H9 (cell line): Measurements from ENCODE around the gene KCTD16. TPM values are rescaled to one million over a fixed set of nuclear protein-coding genes. Genes with fewer than 3 reads are reported as not detected.

Experiments used
- DNase-seq: peaks from one replicate; pipeline ENCODE4 v3.0.0-alpha.2; 2017
- H2AFZ ChIP-seq: one replicate; pipeline ENCODE4 v1.6.1; 2013; ENCODE audit warnings: mild to moderate bottlenecking, low read length, control low read depth, moderate library complexity
- H2AK5ac ChIP-seq: 2 replicates; pipeline ENCODE4 v1.6.1; 2013; ENCODE audit warnings: low read length, control low read depth, mixed read lengths; ENCODE audit not compliant: insufficient read length
- H2BK120ac ChIP-seq: one replicate; pipeline ENCODE4 v1.6.1; 2013; ENCODE audit warnings: low read depth, mild to moderate bottlenecking, low read length, control low read depth, inconsistent platforms; ENCODE audit not compliant: poor library complexity, severe bottlenecking
- H2BK12ac ChIP-seq: 2 replicates; pipeline ENCODE4 v1.6.1; 2013; ENCODE audit warnings: low read length, control low read depth, mixed read lengths, low read depth; ENCODE audit not compliant: insufficient read length
- H2BK15ac ChIP-seq: 2 replicates; pipeline ENCODE4 v1.6.1; 2013; ENCODE audit warnings: low read depth, low read length, control low read depth
- H2BK20ac ChIP-seq: one replicate; pipeline ENCODE4 v1.6.1; 2013; ENCODE audit warnings: low read depth, mild to moderate bottlenecking, low read length, control low read depth, inconsistent platforms; ENCODE audit not compliant: poor library complexity, severe bottlenecking
- H2BK5ac ChIP-seq: 2 replicates; pipeline ENCODE4 v1.6.1; 2013; ENCODE audit warnings: low read length, control low read depth, mixed read lengths; ENCODE audit not compliant: insufficient read length
- H3K14ac ChIP-seq: 2 replicates; pipeline ENCODE4 v1.6.1; 2013; ENCODE audit warnings: low read length, control low read depth; ENCODE audit not compliant: insufficient read depth
- H3K18ac ChIP-seq: 2 replicates; pipeline ENCODE4 v1.6.1; 2013; ENCODE audit warnings: low read depth, mild to moderate bottlenecking, mixed read lengths, low read length, control low read depth; ENCODE audit not compliant: insufficient read length
- H3K23ac ChIP-seq: 2 replicates; pipeline ENCODE4 v1.6.1; 2013; ENCODE audit warnings: low read length, control low read depth, mixed read lengths, low read depth; ENCODE audit not compliant: insufficient read length
- H3K23me2 ChIP-seq: 2 replicates; pipeline ENCODE4 v1.6.1; 2013; ENCODE audit warnings: low read depth, mild to moderate bottlenecking, mixed read lengths, low read length, control low read depth; ENCODE audit not compliant: insufficient read length, poor library complexity, severe bottlenecking
- H3K27ac ChIP-seq: 2 replicates; pipeline ENCODE4 v1.5.1; 2013; ENCODE audit warnings: low read length, control low read depth, mixed read lengths, low read depth; ENCODE audit not compliant: insufficient read length
- H3K27me3 ChIP-seq: 2 replicates; pipeline ENCODE4 v1.6.1; 2013; ENCODE audit warnings: low read length, control low read depth, inconsistent platforms; ENCODE audit not compliant: insufficient read depth
- H3K4ac ChIP-seq: 2 replicates; pipeline ENCODE4 v1.6.1; 2013; ENCODE audit warnings: low read depth, mild to moderate bottlenecking, control low read depth, inconsistent platforms, low read length, moderate library complexity
- H3K4me1 ChIP-seq: 2 replicates; pipeline ENCODE4 v1.6.1; 2013; ENCODE audit warnings: low read length, control low read depth, inconsistent platforms; ENCODE audit not compliant: insufficient read depth
- H3K4me2 ChIP-seq: 2 replicates; pipeline ENCODE4 v1.6.1; 2013; ENCODE audit warnings: low read length, control low read depth, mixed read lengths; ENCODE audit not compliant: insufficient read length, insufficient read depth
- H3K56ac ChIP-seq: 2 replicates; pipeline ENCODE4 v1.6.1; 2013; ENCODE audit warnings: low read depth, mild to moderate bottlenecking, mixed read lengths, low read length, control low read depth; ENCODE audit not compliant: insufficient read length
- H3K79me1 ChIP-seq: 2 replicates; pipeline ENCODE4 v1.6.1; 2013; ENCODE audit warnings: low read depth, mild to moderate bottlenecking, moderate library complexity, low read length, control low read depth, inconsistent platforms; ENCODE audit not compliant: insufficient read depth, poor library complexity, severe bottlenecking
- H3K79me2 ChIP-seq: 2 replicates; pipeline ENCODE4 v1.6.1; 2013; ENCODE audit warnings: low read length, control low read depth, inconsistent platforms; ENCODE audit not compliant: insufficient read depth
- H3K9ac ChIP-seq: 2 replicates; pipeline ENCODE4 v1.6.1; 2013; ENCODE audit warnings: low read length, control low read depth, mixed read lengths; ENCODE audit not compliant: insufficient read length; ENCODE audit errors: extremely low read depth
- H3K9me3 ChIP-seq: one replicate; pipeline ENCODE4 v1.6.1; 2013; ENCODE audit warnings: low read depth, low read length, inconsistent platforms; ENCODE audit not compliant: control insufficient read depth
- H3T11ph ChIP-seq: one replicate; pipeline ENCODE4 v1.6.1; 2013; ENCODE audit warnings: mild to moderate bottlenecking, low read length, control low read depth, inconsistent platforms
- H4K20me1 ChIP-seq: one replicate; pipeline ENCODE4 v1.6.1; 2013; ENCODE audit not compliant: control insufficient read depth, insufficient read length, insufficient read depth
- H4K5ac ChIP-seq: 2 replicates; pipeline ENCODE4 v1.6.1; 2013; ENCODE audit warnings: low read depth, mild to moderate bottlenecking, mixed read lengths, low read length, control low read depth; ENCODE audit not compliant: insufficient read length
- H4K8ac ChIP-seq: replicated peaks from 2 replicates; pipeline ENCODE4 v1.6.1; 2013; ENCODE audit warnings: low read length, control low read depth, mixed read lengths, low read depth; ENCODE audit not compliant: insufficient read length
- H4K91ac ChIP-seq: 2 replicates; pipeline ENCODE4 v1.6.1; 2013; ENCODE audit warnings: low read depth, mild to moderate bottlenecking, moderate library complexity, mixed read lengths, low read length, control low read depth; ENCODE audit not compliant: insufficient read length
- H3K27ac Mint-ChIP-seq, 3 experiments: 2 replicates in 2 of 3; 3 replicates in 1 of 3; pipeline ENCODE4 v1.8.0; 2020 to 2021; ENCODE audit warnings: mixed read lengths in 3 of 3, mild to moderate bottlenecking in 1 of 3, moderate library complexity in 1 of 3
- H3K27me3 Mint-ChIP-seq: 2 replicates; pipeline ENCODE4 v1.8.0; 2021; ENCODE audit warnings: low read depth, mild to moderate bottlenecking, moderate library complexity, mixed read lengths
- H3K36me3 Mint-ChIP-seq, 3 experiments: 2 replicates in 2 of 3; 3 replicates in 1 of 3; pipeline ENCODE4 v1.8.0; 2020 to 2021; ENCODE audit warnings: low read depth in 3 of 3, mixed read lengths in 3 of 3; ENCODE audit not compliant: insufficient read depth in 1 of 3
- H3K4me1 Mint-ChIP-seq, 2 experiments: 2 replicates each; pipeline ENCODE4 v1.8.0; 2020; ENCODE audit warnings: mixed read lengths in 2 of 2
- H3K4me3 Mint-ChIP-seq, 2 experiments: 2 replicates in 1 of 2; 3 replicates in 1 of 2; pipeline ENCODE4 v1.8.0; 2020 to 2021; ENCODE audit warnings: mild to moderate bottlenecking in 2 of 2, mixed read lengths in 2 of 2, moderate library complexity in 1 of 2
- H3K9me3 Mint-ChIP-seq, 2 experiments: 2 replicates in 1 of 2; 3 replicates in 1 of 2; pipeline ENCODE4 v1.8.0; 2020; ENCODE audit warnings: mild to moderate bottlenecking in 2 of 2, mixed read lengths in 2 of 2, moderate library complexity in 1 of 2
- WGBS: extraction: QIAGEN DNeasy Blood & Tissue Kit; methylation state at CpG from one replicate; pipeline ENCODE4 v1.1.7; 2013; ENCODE audit warnings: missing lambda C conversion rate, low lambda C conversion rate, mixed read lengths; ENCODE audit not compliant: insufficient read length; ENCODE audit errors: extremely low coverage; 5-methylcytosine and 5-hydroxymethylcytosine counted together
- total RNA-seq: library from RNA; stranded (reverse); gene quantifications from 2 replicates; pipeline ENCODE4 v1.2.1, GENCODE V29; 2021
- TF ChIP-seq, protein P1 (sequence below): fragments of 200-600 bp; sonication (generic); conservative IDR thresholded peaks from 3 replicates; pipeline ENCODE4 v1.8.0; 2021; ENCODE audit warnings: antibody characterized with exemption, mild to moderate bottlenecking

Gene KCTD16
- total RNA-seq, 1 experiment from 2014 or later: 0.09 TPM

DNA sequence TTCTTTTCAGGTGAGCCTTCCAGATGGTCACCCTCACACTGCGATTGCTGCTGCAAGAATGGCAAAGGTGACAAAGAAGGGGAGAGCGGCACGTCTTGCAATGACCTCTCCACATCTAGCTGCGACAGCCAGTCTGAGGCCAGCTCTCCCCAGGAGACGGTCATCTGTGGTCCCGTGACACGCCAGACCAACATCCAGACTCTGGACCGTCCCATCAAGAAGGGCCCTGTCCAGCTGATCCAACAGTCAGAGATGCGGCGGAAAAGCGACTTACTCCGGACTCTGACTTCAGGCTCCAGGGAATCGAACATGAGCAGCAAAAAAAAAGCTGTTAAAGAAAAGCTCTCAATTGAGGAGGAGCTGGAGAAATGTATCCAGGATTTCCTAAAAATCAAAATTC lies 303.0 kb downstream of the KCTD16 start:
- Histone ChIP-seq H4K5ac (no peak overlapping the region), H3K79me2 (no peaks in the 10 kb centered on the region), H3K23ac (no peak overlapping the region), H3K4me1 (no peaks in the 10 kb centered on the region), H3K23me2 (no peaks in the 10 kb centered on the region), H3T11ph (no peak overlapping the region), H3K4me2 (no peak overlapping the region), H3K9ac (no peak overlapping the region), H3K9me3 (no peaks in the 10 kb centered on the region), H2BK12ac (no peak overlapping the region), H2BK20ac (no peak overlapping the region), H2BK15ac (no peak overlapping the region), H4K91ac (no peak overlapping the region), H3K4ac (no peak overlapping the region), H2AK5ac (no peak overlapping the region), H4K8ac (no peak overlapping the region), H4K20me1 (no peaks in the 10 kb centered on the region), H3K27ac (no peak overlapping the region), H2BK120ac (no peak overlapping the region), H3K18ac (no peak overlapping the region), H3K79me1 (no peaks in the 10 kb centered on the region), H3K14ac (no peak overlapping the region), H2BK5ac (no peak overlapping the region), H2AFZ (no peak overlapping the region), H3K56ac (no peak overlapping the region), H3K27me3 (no peaks in the 10 kb centered on the region)
- Mint-ChIP-seq H3K9me3 (no peaks in the 10 kb centered on the region), H3K4me3 (no peak overlapping the region), H3K27ac (peak overlapping the region in 1 of 3 experiments; percentile 61; a peak in 1 of 7 replicates), H3K4me1 (peaks cover under 1 to 3% of the 10 kb centered on the region in 2 experiments; a peak in 2 of 4 replicates), H3K36me3 (no peaks in the 10 kb centered on the region), H3K27me3 (no peaks in the 10 kb centered on the region)
- TF ChIP-seq, protein P1, sequence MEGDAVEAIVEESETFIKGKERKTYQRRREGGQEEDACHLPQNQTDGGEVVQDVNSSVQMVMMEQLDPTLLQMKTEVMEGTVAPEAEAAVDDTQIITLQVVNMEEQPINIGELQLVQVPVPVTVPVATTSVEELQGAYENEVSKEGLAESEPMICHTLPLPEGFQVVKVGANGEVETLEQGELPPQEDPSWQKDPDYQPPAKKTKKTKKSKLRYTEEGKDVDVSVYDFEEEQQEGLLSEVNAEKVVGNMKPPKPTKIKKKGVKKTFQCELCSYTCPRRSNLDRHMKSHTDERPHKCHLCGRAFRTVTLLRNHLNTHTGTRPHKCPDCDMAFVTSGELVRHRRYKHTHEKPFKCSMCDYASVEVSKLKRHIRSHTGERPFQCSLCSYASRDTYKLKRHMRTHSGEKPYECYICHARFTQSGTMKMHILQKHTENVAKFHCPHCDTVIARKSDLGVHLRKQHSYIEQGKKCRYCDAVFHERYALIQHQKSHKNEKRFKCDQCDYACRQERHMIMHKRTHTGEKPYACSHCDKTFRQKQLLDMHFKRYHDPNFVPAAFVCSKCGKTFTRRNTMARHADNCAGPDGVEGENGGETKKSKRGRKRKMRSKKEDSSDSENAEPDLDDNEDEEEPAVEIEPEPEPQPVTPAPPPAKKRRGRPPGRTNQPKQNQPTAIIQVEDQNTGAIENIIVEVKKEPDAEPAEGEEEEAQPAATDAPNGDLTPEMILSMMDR: no peak
- no CpG with 5 or more reads among the region's 13 CpGs for WGBS
- no peak for DNase-seq
